Vagina (tissue), 2 donors: Measurements from ENCODE around the gene CPLX4. TPM values are rescaled to one million over a fixed set of nuclear protein-coding genes. Genes with fewer than 3 reads are reported as not detected.
A peak's percentile ranks its signal among the peaks of the same experiment; 100 is the strongest.

Experiments
- DNase-seq, 2 donors: peaks; one replicate each; pipeline ENCODE4 v3.0.0-alpha.2; 2017; ENCODE audit errors: extremely low spot score in 2 of 2
- H3K27ac ChIP-seq: fragments of 200-600 bp; sonication (generic); one replicate; pipeline ENCODE4 v1.5.1; 2019
- H3K27me3 ChIP-seq: fragments of 200-600 bp; sonication (generic); one replicate; pipeline ENCODE4 v1.5.1; 2019
- H3K36me3 ChIP-seq, 2 donors: fragments of 200-600 bp; sonication (generic); one replicate each; pipeline ENCODE4 v1.5.1; 2017 to 2019
- H3K4me1 ChIP-seq: fragments of 200-600 bp; sonication (generic); one replicate; pipeline ENCODE4 v1.5.1; 2019
- H3K4me3 ChIP-seq, 2 donors: fragments of 200-600 bp; sonication (generic); 1 replicate in 1 of 2; 2 replicates in 1 of 2; pipeline ENCODE4 v1.5.1; 2016 to 2019
- H3K9me3 ChIP-seq: fragments of 200-600 bp; sonication (generic); one replicate; pipeline ENCODE4 v1.5.1; 2019
- CTCF ChIP-seq, 3 experiments: fragments of 450-650 bp in 2 of 3; fragments of 200-600 bp in 1 of 3; sonication (generic) in 1 of 3; IDR thresholded peaks; one replicate each; pipeline ENCODE4 v1.5.1; 2017 to 2019; ENCODE audit warnings: antibody characterized with exemption in 3 of 3, mild to moderate bottlenecking in 2 of 3, moderate library complexity in 2 of 3
- POLR2A ChIP-seq, 2 donors: fragments of 450-650 bp; IDR thresholded peaks; one replicate each; pipeline ENCODE4 v1.6.1; 2017; ENCODE audit warnings: antibody characterized with exemption in 2 of 2, mild to moderate bottlenecking in 2 of 2, moderate library complexity in 2 of 2
- POLR2AphosphoS5 ChIP-seq, 2 donors: sonication (generic); formaldehyde crosslinking; IDR thresholded peaks; one replicate each; pipeline ENCODE4 v1.9.0; 2017; ENCODE audit warnings: antibody characterized with exemption in 2 of 2, mild to moderate bottlenecking in 2 of 2, low read depth in 1 of 2; ENCODE audit not compliant: insufficient read depth in 1 of 2
- intact Hi-C: fragments of 100-400 bp; cut with DNase I; formaldehyde crosslinking; loops from one replicate; pipeline ENCODE4 v1.15.1; 2023
- total RNA-seq: library from RNA; depleted of rRNA; stranded (reverse); fragments of >200 nt; gene quantifications from one replicate; pipeline ENCODE4 v1.2.3, GENCODE V29; 2016

CPLX4 gene
- total RNA-seq, 1 donor from 2014 or later: not detected

- DNase-seq: no peak
- TF ChIP-seq POLR2AphosphoS5 (IDR thresholded peaks at IDR 0.05; ENCODE audit: insufficient read depth in 1 of 2, low read depth in 1 of 2) (no peak), POLR2A (IDR thresholded peaks at IDR 0.05) (no peak), CTCF (IDR thresholded peaks at IDR 0.05) (no peak)
- peaks cover 20% of the 10 kb centered on the region for H3K4me1 ChIP-seq
- no peaks in the 10 kb centered on the region for H3K36me3 ChIP-seq
- H3K4me3 ChIP-seq: no peak overlapping the region
- H3K27me3 ChIP-seq: peaks cover 25% of the 10 kb centered on the region
- H3K27ac ChIP-seq: no peak overlapping the region
- intact Hi-C loops: no loop called here
- no peaks in the 10 kb centered on the region for H3K9me3 ChIP-seq
Observed at GRCh38 chr18:59266459-59266858, 52.0 kb downstream of the CPLX4 start.

- peaks cover 25% of the 10 kb centered on the region for H3K27me3 ChIP-seq
- intact Hi-C loops: no loop called here
- H3K9me3 ChIP-seq: no peaks in the 10 kb centered on the region
- H3K27ac ChIP-seq: no peak overlapping the region
- H3K36me3 ChIP-seq: no peaks in the 10 kb centered on the region
- H3K4me1 ChIP-seq: peaks cover 20% of the 10 kb centered on the region
- TF ChIP-seq POLR2A (IDR thresholded peaks at IDR 0.05): no peak
- no peak for TF ChIP-seq POLR2AphosphoS5 (IDR thresholded peaks at IDR 0.05; ENCODE audit: insufficient read depth in 1 of 2, low read depth in 1 of 2)
- TF ChIP-seq CTCF (IDR thresholded peaks at IDR 0.05): no peak
- no peak for DNase-seq
- no peak overlapping the region for H3K4me3 ChIP-seq
Observed at GRCh38 chr18:59265974-59266369, 52.5 kb downstream of the CPLX4 start.

- no peak for DNase-seq
- no peaks in the 10 kb centered on the region for H3K9me3 ChIP-seq
- TF ChIP-seq CTCF (IDR thresholded peaks at IDR 0.05): no peak
- TF ChIP-seq POLR2A (IDR thresholded peaks at IDR 0.05): no peak
- no peak for TF ChIP-seq POLR2AphosphoS5 (IDR thresholded peaks at IDR 0.05; ENCODE audit: insufficient read depth in 1 of 2, low read depth in 1 of 2)
- H3K4me3 ChIP-seq: peak overlapping the region in 1 of 2 donors; percentile 13
- no peak overlapping the region for H3K27ac ChIP-seq
- intact Hi-C loops: no loop called here
- H3K27me3 ChIP-seq: peaks cover 25% of the 10 kb centered on the region
- no peaks in the 10 kb centered on the region for H3K36me3 ChIP-seq
- H3K4me1 ChIP-seq: peaks cover 20% of the 10 kb centered on the region
Observed at GRCh38 chr18:59265246-59265973, 53.0 kb downstream of the CPLX4 start.

- TF ChIP-seq POLR2AphosphoS5 (IDR thresholded peaks at IDR 0.05; ENCODE audit: insufficient read depth in 1 of 2, low read depth in 1 of 2): no peak
- no peak for TF ChIP-seq POLR2A (IDR thresholded peaks at IDR 0.05)
- TF ChIP-seq CTCF (IDR thresholded peaks at IDR 0.05): no peak
- no peak for DNase-seq
- intact Hi-C loops: no loop called here
- H3K4me3 ChIP-seq: no peak overlapping the region
- peaks cover 23% of the 10 kb centered on the region for H3K27me3 ChIP-seq
- no peak overlapping the region for H3K27ac ChIP-seq
- H3K9me3 ChIP-seq: no peaks in the 10 kb centered on the region
- no peaks in the 10 kb centered on the region for H3K36me3 ChIP-seq
- H3K4me1 ChIP-seq: peaks cover 20% of the 10 kb centered on the region
Observed at GRCh38 chr18:59264651-59265245, 53.7 kb downstream of the CPLX4 start.

- H3K4me1 ChIP-seq: peaks cover 20% of the 10 kb centered on the region
- no peak overlapping the region for H3K4me3 ChIP-seq
- no peak for TF ChIP-seq POLR2A (IDR thresholded peaks at IDR 0.05)
- TF ChIP-seq POLR2AphosphoS5 (IDR thresholded peaks at IDR 0.05; ENCODE audit: insufficient read depth in 1 of 2, low read depth in 1 of 2): no peak
- TF ChIP-seq CTCF (IDR thresholded peaks at IDR 0.05): no peak
- no peaks in the 10 kb centered on the region for H3K9me3 ChIP-seq
- intact Hi-C loops: no loop called here
- H3K36me3 ChIP-seq: no peaks in the 10 kb centered on the region
- no peak for DNase-seq
- H3K27ac ChIP-seq: no peak overlapping the region
- H3K27me3 ChIP-seq: peaks cover 18% of the 10 kb centered on the region
Observed at GRCh38 chr18:59264121-59264571, 54.3 kb downstream of the CPLX4 start.
